ENCODE results near the gene PRR19.
A peak's percentile ranks its signal among the peaks of the same experiment; 100 is the strongest.

PRR19 gene

GRCh38 chr19:42294471-42295137 lies 7.3 kb upstream of the PRR19 start:
- H3K4me3 ChIP-seq (ENCODE audit: low read depth in 1 of 5, low read length in 5 of 5): no peak overlapping the region
- H3K9ac ChIP-seq (ENCODE audit: low read length in 5 of 5): no peak overlapping the region
- no peaks in the 10 kb centered on the region for H3K4me1 ChIP-seq (ENCODE audit: control insufficient read depth in 5 of 5, insufficient read depth in 5 of 5, low read length in 5 of 5)
- peaks cover 0 to 62% (median 57%) of the 10 kb centered on the region in 5 donors for H3K36me3 ChIP-seq (ENCODE audit: control insufficient read depth in 5 of 5, insufficient read depth in 5 of 5, low read length in 5 of 5)
- no peaks in the 10 kb centered on the region for H3K9me3 ChIP-seq (ENCODE audit: control insufficient read depth in 5 of 5, low read length in 5 of 5)
- H3K27ac ChIP-seq (ENCODE audit: low read depth, low read length): no peak overlapping the region
- H3K27me3 ChIP-seq (ENCODE audit: control insufficient read depth in 5 of 5, insufficient read depth in 4 of 5, low read length in 5 of 5): no peaks in the 10 kb centered on the region

- no peak overlapping the region for H3K9ac ChIP-seq (ENCODE audit: low read length in 5 of 5)
- H3K4me3 ChIP-seq (ENCODE audit: low read depth in 1 of 5, low read length in 5 of 5): no peak overlapping the region
- H3K9me3 ChIP-seq (ENCODE audit: control insufficient read depth in 5 of 5, low read length in 5 of 5): no peaks in the 10 kb centered on the region
- no peak overlapping the region for H3K27ac ChIP-seq (ENCODE audit: low read depth, low read length)
- H3K27me3 ChIP-seq (ENCODE audit: control insufficient read depth in 5 of 5, insufficient read depth in 4 of 5, low read length in 5 of 5): no peaks in the 10 kb centered on the region
- H3K36me3 ChIP-seq (ENCODE audit: control insufficient read depth in 5 of 5, insufficient read depth in 5 of 5, low read length in 5 of 5): peaks cover 0 to 54% (median 50%) of the 10 kb centered on the region in 5 donors
- H3K4me1 ChIP-seq (ENCODE audit: control insufficient read depth in 5 of 5, insufficient read depth in 5 of 5, low read length in 5 of 5): no peaks in the 10 kb centered on the region
These were observed 6.6 kb upstream of the PRR19 start for GRCh38 chr19:42295342-42295741.

- Histone ChIP-seq H3K4me1 (ENCODE audit: control insufficient read depth in 5 of 5, insufficient read depth in 5 of 5, low read length in 5 of 5) (no peaks in the 10 kb centered on the region), H3K36me3 (ENCODE audit: control insufficient read depth in 5 of 5, insufficient read depth in 5 of 5, low read length in 5 of 5) (peaks cover 0 to 48% (median 44%) of the 10 kb centered on the region in 5 donors), H3K4me3 (ENCODE audit: low read depth in 1 of 5, low read length in 5 of 5) (no peak overlapping the region), H3K9ac (ENCODE audit: low read length in 5 of 5) (no peak overlapping the region), H3K9me3 (ENCODE audit: control insufficient read depth in 5 of 5, low read length in 5 of 5) (no peaks in the 10 kb centered on the region), H3K27me3 (ENCODE audit: control insufficient read depth in 5 of 5, insufficient read depth in 4 of 5, low read length in 5 of 5) (no peaks in the 10 kb centered on the region), H3K27ac (ENCODE audit: low read depth, low read length) (no peak overlapping the region)
These were observed 6.0 kb upstream of the PRR19 start for GRCh38 chr19:42295831-42296525.

- Histone ChIP-seq H3K36me3 (ENCODE audit: control insufficient read depth in 5 of 5, insufficient read depth in 5 of 5, low read length in 5 of 5) (peaks cover 0 to 38% (median 33%) of the 10 kb centered on the region in 5 donors), H3K27ac (ENCODE audit: low read depth, low read length) (no peak overlapping the region), H3K4me3 (ENCODE audit: low read depth in 1 of 5, low read length in 5 of 5) (no peak overlapping the region)
These were observed 4.9 kb upstream of the PRR19 start for GRCh38 chr19:42297039-42297438.

GRCh38 chr19:42303101-42303464 lies 1.2 kb downstream of the PRR19 start:
- Histone ChIP-seq H3K27me3 (ENCODE audit: control insufficient read depth in 5 of 5, insufficient read depth in 4 of 5, low read length in 5 of 5) (peaks cover 0 to 12% (median 8%) of the 10 kb centered on the region in 5 donors), H3K27ac (ENCODE audit: low read depth, low read length) (no peak overlapping the region), H3K9ac (ENCODE audit: low read length in 5 of 5) (no peak overlapping the region), H3K4me1 (ENCODE audit: control insufficient read depth in 5 of 5, insufficient read depth in 5 of 5, low read length in 5 of 5) (peaks cover 0 to 19% (median 16%) of the 10 kb centered on the region in 5 donors), H3K4me3 (ENCODE audit: low read depth in 1 of 5, low read length in 5 of 5) (peak overlapping the region in 3 of 5 donors; percentile 40 to 77 (median 72)), H3K9me3 (ENCODE audit: control insufficient read depth in 5 of 5, low read length in 5 of 5) (no peaks in the 10 kb centered on the region), H3K36me3 (ENCODE audit: control insufficient read depth in 5 of 5, insufficient read depth in 5 of 5, low read length in 5 of 5) (no peaks in the 10 kb centered on the region)

More at GRCh38 chr19:42297039-42297438, 4.9 kb upstream of the PRR19 start:
- H3K4me1 ChIP-seq (ENCODE audit: control insufficient read depth in 5 of 5, insufficient read depth in 5 of 5, low read length in 5 of 5): peaks cover 0 to 7% (median 5%) of the 10 kb centered on the region in 5 donors
- no peaks in the 10 kb centered on the region for H3K9me3 ChIP-seq (ENCODE audit: control insufficient read depth in 5 of 5, low read length in 5 of 5)
- H3K27me3 ChIP-seq (ENCODE audit: control insufficient read depth in 5 of 5, insufficient read depth in 4 of 5, low read length in 5 of 5): peaks cover 0 to 5% (median 3%) of the 10 kb centered on the region in 5 donors
- H3K9ac ChIP-seq (ENCODE audit: low read length in 5 of 5): no peak overlapping the region

- peaks cover 0 to 19% (median 16%) of the 10 kb centered on the region in 5 donors for H3K4me1 ChIP-seq (ENCODE audit: control insufficient read depth in 5 of 5, insufficient read depth in 5 of 5, low read length in 5 of 5)
- H3K4me3 ChIP-seq (ENCODE audit: low read depth in 1 of 5, low read length in 5 of 5): no peak overlapping the region
- H3K9me3 ChIP-seq (ENCODE audit: control insufficient read depth in 5 of 5, low read length in 5 of 5): no peaks in the 10 kb centered on the region
- no peak overlapping the region for H3K9ac ChIP-seq (ENCODE audit: low read length in 5 of 5)
- no peak overlapping the region for H3K27ac ChIP-seq (ENCODE audit: low read depth, low read length)
- H3K36me3 ChIP-seq (ENCODE audit: control insufficient read depth in 5 of 5, insufficient read depth in 5 of 5, low read length in 5 of 5): no peaks in the 10 kb centered on the region
- H3K27me3 ChIP-seq (ENCODE audit: control insufficient read depth in 5 of 5, insufficient read depth in 4 of 5, low read length in 5 of 5): peaks cover 0 to 12% (median 8%) of the 10 kb centered on the region in 5 donors
These were observed 1.9 kb downstream of the PRR19 start for GRCh38 chr19:42303876-42304275.

- Histone ChIP-seq H3K27me3 (ENCODE audit: control insufficient read depth in 5 of 5, insufficient read depth in 4 of 5, low read length in 5 of 5) (peaks cover 0 to 22% (median 11%) of the 10 kb centered on the region in 5 donors), H3K9ac (ENCODE audit: low read length in 5 of 5) (no peak overlapping the region), H3K27ac (ENCODE audit: low read depth, low read length) (no peak overlapping the region), H3K9me3 (ENCODE audit: control insufficient read depth in 5 of 5, low read length in 5 of 5) (no peaks in the 10 kb centered on the region), H3K4me1 (ENCODE audit: control insufficient read depth in 5 of 5, insufficient read depth in 5 of 5, low read length in 5 of 5) (peaks cover 0 to 16% (median 14%) of the 10 kb centered on the region in 5 donors), H3K4me3 (ENCODE audit: low read depth in 1 of 5, low read length in 5 of 5) (no peak overlapping the region), H3K36me3 (ENCODE audit: control insufficient read depth in 5 of 5, insufficient read depth in 5 of 5, low read length in 5 of 5) (no peaks in the 10 kb centered on the region)
These were observed 4.7 kb downstream of the PRR19 start for GRCh38 chr19:42306646-42307045.

GRCh38 chr19:42309686-42310085 lies 7.8 kb downstream of the PRR19 start:
- Histone ChIP-seq H3K36me3 (ENCODE audit: control insufficient read depth in 5 of 5, insufficient read depth in 5 of 5, low read length in 5 of 5) (no peaks in the 10 kb centered on the region), H3K27ac (ENCODE audit: low read depth, low read length) (no peak overlapping the region), H3K9ac (ENCODE audit: low read length in 5 of 5) (no peak overlapping the region), H3K4me1 (ENCODE audit: control insufficient read depth in 5 of 5, insufficient read depth in 5 of 5, low read length in 5 of 5) (peaks cover 0 to 12% (median 7%) of the 10 kb centered on the region in 5 donors), H3K27me3 (ENCODE audit: control insufficient read depth in 5 of 5, insufficient read depth in 4 of 5, low read length in 5 of 5) (peaks cover 6 to 33% (median 25%) of the 10 kb centered on the region in 5 donors), H3K9me3 (ENCODE audit: control insufficient read depth in 5 of 5, low read length in 5 of 5) (no peaks in the 10 kb centered on the region), H3K4me3 (ENCODE audit: low read depth in 1 of 5, low read length in 5 of 5) (no peak overlapping the region)

GRCh38 chr19:42311657-42312056 lies 9.7 kb downstream of the PRR19 start:
- Histone ChIP-seq H3K27ac (ENCODE audit: low read depth, low read length) (no peak overlapping the region), H3K9ac (ENCODE audit: low read length in 5 of 5) (no peak overlapping the region), H3K27me3 (ENCODE audit: control insufficient read depth in 5 of 5, insufficient read depth in 4 of 5, low read length in 5 of 5) (peaks cover 6 to 38% (median 29%) of the 10 kb centered on the region in 5 donors), H3K36me3 (ENCODE audit: control insufficient read depth in 5 of 5, insufficient read depth in 5 of 5, low read length in 5 of 5) (no peaks in the 10 kb centered on the region), H3K4me1 (ENCODE audit: control insufficient read depth in 5 of 5, insufficient read depth in 5 of 5, low read length in 5 of 5) (peaks cover 0 to 13% (median 7%) of the 10 kb centered on the region in 5 donors), H3K4me3 (ENCODE audit: low read depth in 1 of 5, low read length in 5 of 5) (no peak overlapping the region), H3K9me3 (ENCODE audit: control insufficient read depth in 5 of 5, low read length in 5 of 5) (no peaks in the 10 kb centered on the region)

GRCh38 chr19:42312370-42312769 lies 10.4 kb downstream of the PRR19 start:
- no peak overlapping the region for H3K27ac ChIP-seq (ENCODE audit: low read depth, low read length)
- no peak overlapping the region for H3K9ac ChIP-seq (ENCODE audit: low read length in 5 of 5)

More at GRCh38 chr19:42312370-42312769, 10.4 kb downstream of the PRR19 start:
- no peaks in the 10 kb centered on the region for H3K36me3 ChIP-seq (ENCODE audit: control insufficient read depth in 5 of 5, insufficient read depth in 5 of 5, low read length in 5 of 5)
- peaks cover 0 to 18% (median 10%) of the 10 kb centered on the region in 5 donors for H3K4me1 ChIP-seq (ENCODE audit: control insufficient read depth in 5 of 5, insufficient read depth in 5 of 5, low read length in 5 of 5)
- H3K27me3 ChIP-seq (ENCODE audit: control insufficient read depth in 5 of 5, insufficient read depth in 4 of 5, low read length in 5 of 5): peaks cover 6 to 39% (median 29%) of the 10 kb centered on the region in 5 donors
- H3K4me3 ChIP-seq (ENCODE audit: low read depth in 1 of 5, low read length in 5 of 5): no peak overlapping the region
- H3K9me3 ChIP-seq (ENCODE audit: control insufficient read depth in 5 of 5, low read length in 5 of 5): no peaks in the 10 kb centered on the region

All from subcutaneous abdominal adipose tissue (tissue), 5 donors.